HEK293 (cell line): ENCODE measurements around the gene MAPK14.

Experiments used
- CTCF ChIA-PET: fragments of 350-600 bp; formaldehyde crosslinking; extraction: SDS; loops from one replicate; lab custom pipeline; 2021; ENCODE audit warnings: antibody characterized with exemption; lab: Yijun Ruan, JAX
- POLR2A ChIA-PET: fragments of 300-600 bp; formaldehyde crosslinking; extraction: SDS; loops from one replicate; lab custom pipeline; 2020; ENCODE audit warnings: antibody characterized with exemption, inconsistent platforms; lab: Yijun Ruan, JAX
- H3K27ac ChIP-seq: fragments of 200-500 bp; sonication (Bioruptor generic); 2 replicates; pipeline ENCODE4 v1.5.1; 2014; ENCODE audit warnings: low read depth, low read length, control low read depth, inconsistent platforms; ENCODE audit errors: extremely low read depth
- H3K36me3 ChIP-seq, 2 experiments: fragments of 200-500 bp in 1 of 2; sonication (Bioruptor generic) in 1 of 2; 1 replicate in 1 of 2; 2 replicates in 1 of 2; pipeline ENCODE4 v1.5.1; 2014 to 2017; ENCODE audit warnings: inconsistent platforms in 2 of 2, low read length in 2 of 2; ENCODE audit not compliant: control insufficient read depth in 2 of 2, insufficient read depth in 1 of 2
- H3K4me1 ChIP-seq: fragments of 200-500 bp; sonication (Bioruptor generic); 2 replicates; pipeline ENCODE4 v1.5.1; 2014; ENCODE audit warnings: mild to moderate bottlenecking, low read length, inconsistent platforms; ENCODE audit not compliant: control insufficient read depth, insufficient read depth
- H3K4me3 ChIP-seq: 2 replicates; pipeline ENCODE4 v1.5.1; 2011; ENCODE audit warnings: low read depth, mild to moderate bottlenecking, control low read depth, low read length, moderate library complexity
- H3K9me3 ChIP-seq: fragments of 200-500 bp; sonication (Bioruptor generic); 2 replicates; pipeline ENCODE4 v1.5.1; 2014; ENCODE audit warnings: low read depth, low read length, inconsistent platforms; ENCODE audit not compliant: control insufficient read depth, insufficient read depth
- BCL6B ChIP-seq: fragments of 450-650 bp; formaldehyde crosslinking; IDR thresholded peaks from 2 replicates; pipeline ENCODE4 v1.5.1; 2017; ENCODE audit warnings: missing biosample characterization, missing genetic modification characterization
- SP7 ChIP-seq: fragments of 450-650 bp; formaldehyde crosslinking; IDR thresholded peaks from 2 replicates; pipeline ENCODE4 v1.5.1; 2016; ENCODE audit warnings: missing biosample characterization, missing genetic modification characterization
- TRIM28 ChIP-seq: IDR thresholded peaks from 2 replicates; pipeline ENCODE4 v1.6.1; 2011; ENCODE audit warnings: low read length, control low read depth, borderline replicate concordance
- TSHZ1 ChIP-seq: fragments of 450-650 bp; formaldehyde crosslinking; IDR thresholded peaks from 2 replicates; pipeline ENCODE4 v1.5.1; 2016; ENCODE audit warnings: missing biosample characterization, missing genetic modification characterization, borderline replicate concordance
- ZBTB21 ChIP-seq: fragments of 450-650 bp; formaldehyde crosslinking; IDR thresholded peaks from 2 replicates; pipeline ENCODE4 v1.5.1; 2017; ENCODE audit warnings: missing biosample characterization, missing genetic modification characterization
- ZBTB26 ChIP-seq: fragments of 450-650 bp; formaldehyde crosslinking; optimal IDR thresholded peaks from 2 replicates; pipeline ENCODE3; 2016; ENCODE audit warnings: missing biosample characterization, mild to moderate bottlenecking, missing genetic modification characterization
- ZBTB48 ChIP-seq: fragments of 450-650 bp; formaldehyde crosslinking; IDR thresholded peaks from 2 replicates; pipeline ENCODE4 v1.5.1; 2016; ENCODE audit warnings: missing biosample characterization, missing genetic modification characterization
- ZIC2 ChIP-seq: fragments of 450-650 bp; formaldehyde crosslinking; IDR thresholded peaks from 2 replicates; pipeline ENCODE4 v1.5.1; 2016; ENCODE audit warnings: missing biosample characterization, missing genetic modification characterization
- ZNF18 ChIP-seq: fragments of 450-650 bp; formaldehyde crosslinking; IDR thresholded peaks from 2 replicates; pipeline ENCODE4 v1.5.1; 2016; ENCODE audit warnings: missing biosample characterization, missing genetic modification characterization
- ZNF223 ChIP-seq: fragments of 450-650 bp; formaldehyde crosslinking; IDR thresholded peaks from 2 replicates; pipeline ENCODE4 v1.5.1; 2016; ENCODE audit warnings: missing biosample characterization, missing genetic modification characterization
- ZNF280D ChIP-seq: fragments of 450-650 bp; formaldehyde crosslinking; IDR thresholded peaks from 2 replicates; pipeline ENCODE4 v1.5.1; 2016; ENCODE audit warnings: missing biosample characterization, missing genetic modification characterization
- ZNF354C ChIP-seq: fragments of 450-650 bp; formaldehyde crosslinking; IDR thresholded peaks from 2 replicates; pipeline ENCODE4 v1.5.1; 2016; ENCODE audit warnings: missing biosample characterization, missing genetic modification characterization, low read depth, borderline replicate concordance
- ZNF677 ChIP-seq: fragments of 450-650 bp; IDR thresholded peaks from 2 replicates; pipeline ENCODE4 v1.5.0; 2018; ENCODE audit warnings: missing biosample characterization, mild to moderate bottlenecking, missing genetic modification characterization, moderate library complexity
- ZNF777 ChIP-seq: fragments of 450-650 bp; formaldehyde crosslinking; IDR thresholded peaks from 2 replicates; pipeline ENCODE4 v1.5.1; 2017; ENCODE audit warnings: missing biosample characterization, missing genetic modification characterization, borderline replicate concordance
- ZSCAN23 ChIP-seq: fragments of 450-650 bp; formaldehyde crosslinking; IDR thresholded peaks from 2 replicates; pipeline ENCODE4 v1.5.1; 2016; ENCODE audit warnings: missing biosample characterization, missing genetic modification characterization

MAPK14 gene

GRCh38 chr6:36133912-36134311 lies 106.3 kb downstream of the MAPK14 start (continued):
- TF ChIP-seq ZIC2 (tag by site-specific recombination) (no peak), ZNF354C (no peak), BCL6B (tag by site-specific recombination) (no peak), ZNF677 (tag by site-specific recombination) (no peak), ZNF777 (tag by site-specific recombination) (no peak), ZBTB21 (tag by site-specific recombination) (no peak), ZBTB48 (tag by site-specific recombination) (no peak), ZNF223 (no peak)

- TF ChIP-seq SP7 (tag by site-specific recombination), result no peak
- TF ChIP-seq ZNF18 (tag by site-specific recombination), result no peak
- no peak for TF ChIP-seq TSHZ1 (tag by site-specific recombination)
- no peak for TF ChIP-seq ZNF280D (tag by site-specific recombination)
- TF ChIP-seq ZBTB26 (tag by site-specific recombination), result no peak
- no peak for TF ChIP-seq ZSCAN23
- TF ChIP-seq TRIM28, result no peak
- H3K4me3 ChIP-seq, result no peak overlapping the region
- peaks cover 13% of the 10 kb centered on the region for H3K4me1 ChIP-seq
- no peak overlapping the region for H3K27ac ChIP-seq
- CTCF ChIA-PET, result no interaction called here
- POLR2A ChIA-PET, result no interaction called here
- H3K9me3 ChIP-seq, result no peaks in the 10 kb centered on the region
- peaks cover 0 to 11% of the 10 kb centered on the region in 2 experiments; a peak in 1 of 3 replicates for H3K36me3 ChIP-seq
Measured at GRCh38 chr6:36135053-36135731, 107.6 kb downstream of the MAPK14 start.
